ENCODE measurements around the gene DTYMK.

- TF ChIP-seq CTCF (IDR thresholded peaks at IDR 0.05; ENCODE audit: insufficient read depth, low read depth, low read length) (no peak), EZH2 (IDR thresholded peaks at IDR 0.05; ENCODE audit: insufficient read depth, low read length) (no peak)
These were observed 18.3 kb downstream of the DTYMK start for GRCh38 chr2:241668354-241668753.
